GM06990 (cell line): ENCODE data around the gene CORO2B.
"Not testable (repeated sequence)": the region's sequence is repeated elsewhere in the genome, so short reads cannot be mapped to it uniquely, and the experiment has no call there.

Source experiments
- DNase-seq: peaks from one replicate; pipeline ENCODE4 v3.0.0-alpha.2; 2011; ENCODE audit not compliant: insufficient read length; ENCODE audit errors: extremely low read depth
- H3K27me3 ChIP-seq: replicated peaks from 2 replicates; pipeline ENCODE4 v1.6.0; 2011; ENCODE audit warnings: low read length; ENCODE audit not compliant: control insufficient read depth, insufficient read depth
- H3K36me3 ChIP-seq: 2 replicates; pipeline ENCODE4 v1.5.1; 2011; ENCODE audit warnings: low read length; ENCODE audit not compliant: control insufficient read depth, insufficient read depth
- H3K4me3 ChIP-seq: replicated peaks from 2 replicates; pipeline ENCODE4 v1.5.1; 2011; ENCODE audit warnings: low read depth, mild to moderate bottlenecking, control low read depth, low read length
- CTCF ChIP-seq: IDR thresholded peaks from 2 replicates; pipeline ENCODE4 v1.5.1; 2011; ENCODE audit warnings: low read length, control low read depth, mild to moderate bottlenecking, inconsistent platforms; ENCODE audit not compliant: insufficient read depth, poor library complexity, severe bottlenecking

CORO2B gene

GRCh38 chr15:68603951-68604350, 25.2 kb downstream of the CORO2B start:
- Histone ChIP-seq H3K36me3 (no peaks in the 10 kb centered on the region), H3K4me3 (no peak overlapping the region), H3K27me3 (no peaks in the 10 kb centered on the region; the same call in 1 of the 2 replicates)
- no peak for DNase-seq
- no peak for TF ChIP-seq CTCF

GRCh38 chr15:68604840-68605478, 26.2 kb downstream of the CORO2B start:
- not testable (repeated sequence) for DNase-seq, H3K4me3 ChIP-seq, H3K36me3 ChIP-seq, H3K27me3 ChIP-seq

- no peak for DNase-seq
- Histone ChIP-seq H3K27me3 (no peaks in the 10 kb centered on the region; the same call in none of the 2 replicates), H3K4me3 (no peak overlapping the region), H3K36me3 (no peaks in the 10 kb centered on the region)
- no peak for TF ChIP-seq CTCF
Measured at GRCh38 chr15:68606375-68606774, 27.6 kb downstream of the CORO2B start.

GRCh38 chr15:68608206-68608843, 29.5 kb downstream of the CORO2B start:
- no peak for DNase-seq
- Histone ChIP-seq H3K4me3 (no peak overlapping the region), H3K27me3 (no peaks in the 10 kb centered on the region; the same call in 1 of the 2 replicates), H3K36me3 (no peaks in the 10 kb centered on the region)
- no peak for TF ChIP-seq CTCF

- TF ChIP-seq CTCF = no peak
- Histone ChIP-seq H3K27me3 (no peaks in the 10 kb centered on the region; the same call in 1 of the 2 replicates), H3K36me3 (no peaks in the 10 kb centered on the region), H3K4me3 (no peak overlapping the region)
- DNase-seq = no peak
Measured at GRCh38 chr15:68608844-68609232, 30.0 kb downstream of the CORO2B start.

GRCh38 chr15:68609629-68610028, 30.8 kb downstream of the CORO2B start:
- TF ChIP-seq CTCF = no peak
- DNase-seq = no peak
- no peaks in the 10 kb centered on the region for H3K36me3 ChIP-seq

More at GRCh38 chr15:68609629-68610028, 30.8 kb downstream of the CORO2B start:
- Histone ChIP-seq H3K4me3 (no peak overlapping the region), H3K27me3 (no peaks in the 10 kb centered on the region; the same call in 1 of the 2 replicates)
